Panc1 (cell line): ENCODE measurements around the gene ADARB2. TPM values are rescaled to one million over a fixed set of nuclear protein-coding genes. Genes with fewer than 3 reads are reported as not detected.

Source experiments
- ATAC-seq: fragments of 200-7000 bp; cut with Tn5 transposase; 2 replicates; pipeline ENCODE4 v1.9.1; 2020; ENCODE audit warnings: mild to moderate bottlenecking, moderate library complexity
- BruUV-seq: library from RNA; stranded (reverse); fragments of 400-500 nt; replicated peaks from 2 replicates; lab custom pipeline; 2021; lab: Mats Ljungman, UMichigan
- CTCF ChIA-PET: fragments of 300-600 bp; sonication (Branson Sonifier 250); formaldehyde crosslinking; loops from one replicate; lab custom pipeline; 2022; ENCODE audit warnings: antibody characterized with exemption; lab: Charles Lee
- POLR2A ChIA-PET: fragments of 300-600 bp; sonication (Branson Sonifier 250); formaldehyde crosslinking; loops from one replicate; lab custom pipeline; 2022; ENCODE audit warnings: antibody characterized with exemption; lab: Charles Lee
- DNase-seq: peaks from one replicate; pipeline ENCODE4 v3.0.0-alpha.2; 2010; ENCODE audit warnings: low read depth, low spot score
- H3K27ac ChIP-seq: 2 replicates; pipeline ENCODE4 v1.5.1; 2011; ENCODE audit warnings: mild to moderate bottlenecking, low read length, inconsistent platforms
- H3K27me3 ChIP-seq: fragments of 200-500 bp; sonication (Bioruptor generic); 2 replicates; pipeline ENCODE4 v1.6.0; 2014; ENCODE audit warnings: low read length, inconsistent platforms; ENCODE audit not compliant: control insufficient read depth, insufficient read depth
- H3K36me3 ChIP-seq: fragments of 200-500 bp; sonication (Bioruptor generic); 2 replicates; pipeline ENCODE4 v1.5.1; 2014; ENCODE audit warnings: inconsistent platforms, mild to moderate bottlenecking, low read length, moderate library complexity; ENCODE audit not compliant: control insufficient read depth, insufficient read depth
- H3K4me1 ChIP-seq: 2 replicates; pipeline ENCODE4 v1.5.1; 2011; ENCODE audit warnings: inconsistent platforms, mild to moderate bottlenecking, low read length, moderate library complexity; ENCODE audit not compliant: control insufficient read depth, insufficient read depth
- H3K4me3 ChIP-seq, 2 experiments: 2 replicates each; pipeline ENCODE4 v1.5.1; 2011 to 2012; ENCODE audit warnings: low read depth in 2 of 2, low read length in 2 of 2, mild to moderate bottlenecking in 2 of 2, inconsistent platforms in 1 of 2, moderate library complexity in 1 of 2
- H3K9me3 ChIP-seq: fragments of 200-500 bp; sonication (Bioruptor generic); 2 replicates; pipeline ENCODE4 v1.5.1; 2014; ENCODE audit warnings: low read depth, mild to moderate bottlenecking, inconsistent platforms, low read length, moderate library complexity; ENCODE audit not compliant: control insufficient read depth, insufficient read depth
- POLR2AphosphoS5 ChIP-seq: IDR thresholded peaks from 2 replicates; pipeline ENCODE4 v1.6.1; 2012; ENCODE audit warnings: mild to moderate bottlenecking, low read depth, low read length, moderate library complexity
- SIN3A ChIP-seq: IDR thresholded peaks from 2 replicates; pipeline ENCODE4 v1.6.1; 2012; ENCODE audit warnings: low read depth, mild to moderate bottlenecking, low read length, moderate library complexity, borderline replicate concordance; ENCODE audit not compliant: insufficient read depth
- TCF7L2 ChIP-seq: IDR thresholded peaks from 2 replicates; pipeline ENCODE4 v1.6.1; 2011; ENCODE audit warnings: mild to moderate bottlenecking, low read depth, low read length, inconsistent platforms
- in situ Hi-C: cut with HindIII; loops from 2 replicates; pipeline ENCODE4 v1.10.0; 2016; ENCODE audit warnings: low sequenced_read_pairs, low pct_unique_long_range_greater_than_20kb
- intact Hi-C: fragments of 100-400 bp; cut with micrococcal nuclease; formaldehyde crosslinking; loops from one replicate; pipeline ENCODE4 v1.10.0; 2022; ENCODE audit not compliant: unreplicated experiment
- total RNA-seq: library from RNA; stranded (reverse); gene quantifications from one replicate; pipeline ENCODE4 v1.2.1, GENCODE V29; 2021; ENCODE audit not compliant: unreplicated experiment
- TF ChIP-seq, protein P1 (sequence below): fragments of 450-650 bp; IDR thresholded peaks from 2 replicates; pipeline ENCODE4 v1.5.1; 2017; ENCODE audit warnings: mild to moderate bottlenecking
- TF ChIP-seq, protein P2 (sequence below), 2 experiments: IDR thresholded peaks; 2 replicates each; pipeline ENCODE4 v1.6.1; 2011 to 2012; ENCODE audit warnings: low read depth in 2 of 2, control low read depth in 1 of 2, low read length in 1 of 2, mild to moderate bottlenecking in 1 of 2, moderate library complexity in 1 of 2; ENCODE audit not compliant: insufficient read depth in 1 of 2

Gene ADARB2
- total RNA-seq, 1 experiment from 2014 or later = 0.31 TPM

- Histone ChIP-seq H3K27ac (no peak overlapping the region), H3K4me3 (no peak overlapping the region), H3K9me3 (no peaks in the 10 kb centered on the region), H3K4me1 (no peaks in the 10 kb centered on the region), H3K36me3 (no peaks in the 10 kb centered on the region), H3K27me3 (no peaks in the 10 kb centered on the region)
- TF ChIP-seq POLR2AphosphoS5 (no peak), SIN3A (no peak)
- TF ChIP-seq, protein P1, sequence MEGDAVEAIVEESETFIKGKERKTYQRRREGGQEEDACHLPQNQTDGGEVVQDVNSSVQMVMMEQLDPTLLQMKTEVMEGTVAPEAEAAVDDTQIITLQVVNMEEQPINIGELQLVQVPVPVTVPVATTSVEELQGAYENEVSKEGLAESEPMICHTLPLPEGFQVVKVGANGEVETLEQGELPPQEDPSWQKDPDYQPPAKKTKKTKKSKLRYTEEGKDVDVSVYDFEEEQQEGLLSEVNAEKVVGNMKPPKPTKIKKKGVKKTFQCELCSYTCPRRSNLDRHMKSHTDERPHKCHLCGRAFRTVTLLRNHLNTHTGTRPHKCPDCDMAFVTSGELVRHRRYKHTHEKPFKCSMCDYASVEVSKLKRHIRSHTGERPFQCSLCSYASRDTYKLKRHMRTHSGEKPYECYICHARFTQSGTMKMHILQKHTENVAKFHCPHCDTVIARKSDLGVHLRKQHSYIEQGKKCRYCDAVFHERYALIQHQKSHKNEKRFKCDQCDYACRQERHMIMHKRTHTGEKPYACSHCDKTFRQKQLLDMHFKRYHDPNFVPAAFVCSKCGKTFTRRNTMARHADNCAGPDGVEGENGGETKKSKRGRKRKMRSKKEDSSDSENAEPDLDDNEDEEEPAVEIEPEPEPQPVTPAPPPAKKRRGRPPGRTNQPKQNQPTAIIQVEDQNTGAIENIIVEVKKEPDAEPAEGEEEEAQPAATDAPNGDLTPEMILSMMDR = no peak
- TF ChIP-seq, protein P2, sequence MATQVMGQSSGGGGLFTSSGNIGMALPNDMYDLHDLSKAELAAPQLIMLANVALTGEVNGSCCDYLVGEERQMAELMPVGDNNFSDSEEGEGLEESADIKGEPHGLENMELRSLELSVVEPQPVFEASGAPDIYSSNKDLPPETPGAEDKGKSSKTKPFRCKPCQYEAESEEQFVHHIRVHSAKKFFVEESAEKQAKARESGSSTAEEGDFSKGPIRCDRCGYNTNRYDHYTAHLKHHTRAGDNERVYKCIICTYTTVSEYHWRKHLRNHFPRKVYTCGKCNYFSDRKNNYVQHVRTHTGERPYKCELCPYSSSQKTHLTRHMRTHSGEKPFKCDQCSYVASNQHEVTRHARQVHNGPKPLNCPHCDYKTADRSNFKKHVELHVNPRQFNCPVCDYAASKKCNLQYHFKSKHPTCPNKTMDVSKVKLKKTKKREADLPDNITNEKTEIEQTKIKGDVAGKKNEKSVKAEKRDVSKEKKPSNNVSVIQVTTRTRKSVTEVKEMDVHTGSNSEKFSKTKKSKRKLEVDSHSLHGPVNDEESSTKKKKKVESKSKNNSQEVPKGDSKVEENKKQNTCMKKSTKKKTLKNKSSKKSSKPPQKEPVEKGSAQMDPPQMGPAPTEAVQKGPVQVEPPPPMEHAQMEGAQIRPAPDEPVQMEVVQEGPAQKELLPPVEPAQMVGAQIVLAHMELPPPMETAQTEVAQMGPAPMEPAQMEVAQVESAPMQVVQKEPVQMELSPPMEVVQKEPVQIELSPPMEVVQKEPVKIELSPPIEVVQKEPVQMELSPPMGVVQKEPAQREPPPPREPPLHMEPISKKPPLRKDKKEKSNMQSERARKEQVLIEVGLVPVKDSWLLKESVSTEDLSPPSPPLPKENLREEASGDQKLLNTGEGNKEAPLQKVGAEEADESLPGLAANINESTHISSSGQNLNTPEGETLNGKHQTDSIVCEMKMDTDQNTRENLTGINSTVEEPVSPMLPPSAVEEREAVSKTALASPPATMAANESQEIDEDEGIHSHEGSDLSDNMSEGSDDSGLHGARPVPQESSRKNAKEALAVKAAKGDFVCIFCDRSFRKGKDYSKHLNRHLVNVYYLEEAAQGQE (IDR thresholded peaks at IDR 0.05; ENCODE audit: insufficient read depth in 1 of 2, low read depth in 2 of 2, low read length in 1 of 2) = no peak
- ATAC-seq = no peak
- in situ Hi-C loops = no loop called here
- DNase-seq = no peak
- POLR2A ChIA-PET = no interaction called here
- CTCF ChIA-PET = no interaction called here
- intact Hi-C loops = no loop called here
- no TSS peak for BruUV-seq
Measured at GRCh38 chr10:1392127-1392526, 345.2 kb downstream of the ADARB2 start.

- no peak for DNase-seq
- Histone ChIP-seq H3K27ac (no peak overlapping the region), H3K4me1 (no peaks in the 10 kb centered on the region), H3K36me3 (no peaks in the 10 kb centered on the region), H3K27me3 (no peaks in the 10 kb centered on the region), H3K4me3 (no peak overlapping the region), H3K9me3 (no peaks in the 10 kb centered on the region)
- intact Hi-C loops (no loop called here), in situ Hi-C loops (no loop called here)
- TF ChIP-seq SIN3A = no peak
- TF ChIP-seq POLR2AphosphoS5 = no peak
- ATAC-seq = no peak
- BruUV-seq = no TSS peak
- CTCF ChIA-PET = no interaction called here
- POLR2A ChIA-PET = no interaction called here
Measured at GRCh38 chr10:1390200-1390599, 347.1 kb downstream of the ADARB2 start.

DNA sequence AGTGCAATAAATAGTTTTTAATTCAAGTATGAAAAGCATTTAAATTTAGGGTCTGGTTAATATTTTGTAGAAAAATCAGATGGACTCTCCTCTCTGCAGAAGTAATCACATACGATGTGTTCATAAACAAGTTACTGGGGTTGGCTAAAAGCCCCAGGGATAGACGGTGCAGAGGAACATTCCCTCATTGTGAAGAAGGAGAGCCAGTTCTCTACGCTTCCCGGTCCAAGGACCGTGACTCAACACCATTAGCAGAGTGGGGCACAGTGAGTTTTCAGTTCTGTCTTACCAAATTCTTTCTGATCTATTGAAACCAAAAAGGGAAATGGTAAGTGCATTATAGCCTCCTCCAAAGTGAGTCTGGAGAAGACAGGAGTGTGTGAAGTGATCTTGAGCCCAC is 353.3 kb downstream of the ADARB2 start:
- H3K27me3 ChIP-seq = peaks cover 4% of the 10 kb centered on the region
- no peak for ATAC-seq

More for the DNA sequence above, 353.3 kb downstream of the ADARB2 start:
- no peaks in the 10 kb centered on the region for H3K9me3 ChIP-seq
- H3K36me3 ChIP-seq = no peaks in the 10 kb centered on the region
- no peak overlapping the region for H3K4me3 ChIP-seq
- CTCF ChIA-PET = no interaction called here
- H3K4me1 ChIP-seq = no peaks in the 10 kb centered on the region
- POLR2A ChIA-PET = no interaction called here
- no peak for DNase-seq
- H3K27ac ChIP-seq = no peak overlapping the region
- BruUV-seq = no TSS peak
- intact Hi-C loops = no loop called here
- TF ChIP-seq SIN3A (no peak), POLR2AphosphoS5 (no peak), TCF7L2 (no peak)
- TF ChIP-seq, protein P1 = no peak
- TF ChIP-seq, protein P2 (IDR thresholded peaks at IDR 0.05; ENCODE audit: insufficient read depth in 1 of 2, low read depth in 2 of 2, low read length in 1 of 2) = no peak
- in situ Hi-C loops = no loop called here
